Stimulated activated CD8-positive, alpha-beta memory T cell treated with anti-CD3 and anti-CD28 coated beads, Interleukin-2, amount 100 ng/mL, for 48 hours (primary cell): ENCODE measurements around the gene NEGR1.

ENCODE experiments used
- DNase-seq, 2 donors: peaks; one replicate each; pipeline ENCODE4 v3.0.0-alpha.2; 2020; ENCODE audit warnings: low read depth in 2 of 2

NEGR1 gene

GRCh38 chr1:71689635-71690034, 592.7 kb downstream of the NEGR1 start:
- no peak for DNase-seq

- DNase-seq = no peak
These were observed 595.0 kb downstream of the NEGR1 start for GRCh38 chr1:71687376-71687775.

GRCh38 chr1:71676979-71677925, 605.1 kb downstream of the NEGR1 start:
- no peak for DNase-seq

GRCh38 chr1:71668065-71668464, 614.3 kb downstream of the NEGR1 start:
- DNase-seq = no peak

GRCh38 chr1:71667216-71667615, 615.1 kb downstream of the NEGR1 start:
- DNase-seq = no peak

GRCh38 chr1:71666609-71667008, 615.7 kb downstream of the NEGR1 start:
- no peak for DNase-seq

- no peak for DNase-seq
These were observed 621.9 kb downstream of the NEGR1 start for GRCh38 chr1:71660411-71660810.

- DNase-seq = no peak
These were observed 624.3 kb downstream of the NEGR1 start for GRCh38 chr1:71657891-71658679.

GRCh38 chr1:71656902-71657301, 625.4 kb downstream of the NEGR1 start:
- no peak for DNase-seq

- no peak for DNase-seq
These were observed 626.7 kb downstream of the NEGR1 start for GRCh38 chr1:71655604-71656003.

- no peak for DNase-seq
These were observed 628.4 kb downstream of the NEGR1 start for GRCh38 chr1:71653952-71654351.

- no peak for DNase-seq
These were observed 631.1 kb downstream of the NEGR1 start for GRCh38 chr1:71651214-71651613.

GRCh38 chr1:71650119-71650518, 632.2 kb downstream of the NEGR1 start:
- no peak for DNase-seq

- DNase-seq = no peak
These were observed 632.7 kb downstream of the NEGR1 start for GRCh38 chr1:71649608-71650007.

- DNase-seq = no peak
These were observed 634.6 kb downstream of the NEGR1 start for GRCh38 chr1:71647513-71648300.

GRCh38 chr1:71645015-71645414, 637.3 kb downstream of the NEGR1 start:
- no peak for DNase-seq

- DNase-seq = no peak
These were observed 640.4 kb downstream of the NEGR1 start for GRCh38 chr1:71641903-71642302.

GRCh38 chr1:71640998-71641397, 641.3 kb downstream of the NEGR1 start:
- no peak for DNase-seq

- no peak for DNase-seq
These were observed 642.2 kb downstream of the NEGR1 start for GRCh38 chr1:71640116-71640515.

GRCh38 chr1:71638081-71638766, 644.1 kb downstream of the NEGR1 start:
- no peak for DNase-seq

- no peak for DNase-seq
These were observed 646.8 kb downstream of the NEGR1 start for GRCh38 chr1:71635568-71635967.
